A172 (cell line): Measurements from ENCODE around the gene CFAP53. TPM values are rescaled to one million over a fixed set of nuclear protein-coding genes. Genes with fewer than 3 reads are reported as not detected.

ENCODE experiments used
- DNase-seq: peaks from one replicate; pipeline ENCODE4 v3.0.0-alpha.2; 2015; ENCODE audit warnings: low spot score
- total RNA-seq: library from RNA; depleted of rRNA; stranded (reverse); fragments of >200 nt; shearing (Covaris generic); gene quantifications from 2 replicates; pipeline ENCODE4 v1.2.3, GENCODE V29; 2014; rRNA removed

The CFAP53 gene
- total RNA-seq, 1 experiment from 2014 or later = 0.86 TPM

DNA sequence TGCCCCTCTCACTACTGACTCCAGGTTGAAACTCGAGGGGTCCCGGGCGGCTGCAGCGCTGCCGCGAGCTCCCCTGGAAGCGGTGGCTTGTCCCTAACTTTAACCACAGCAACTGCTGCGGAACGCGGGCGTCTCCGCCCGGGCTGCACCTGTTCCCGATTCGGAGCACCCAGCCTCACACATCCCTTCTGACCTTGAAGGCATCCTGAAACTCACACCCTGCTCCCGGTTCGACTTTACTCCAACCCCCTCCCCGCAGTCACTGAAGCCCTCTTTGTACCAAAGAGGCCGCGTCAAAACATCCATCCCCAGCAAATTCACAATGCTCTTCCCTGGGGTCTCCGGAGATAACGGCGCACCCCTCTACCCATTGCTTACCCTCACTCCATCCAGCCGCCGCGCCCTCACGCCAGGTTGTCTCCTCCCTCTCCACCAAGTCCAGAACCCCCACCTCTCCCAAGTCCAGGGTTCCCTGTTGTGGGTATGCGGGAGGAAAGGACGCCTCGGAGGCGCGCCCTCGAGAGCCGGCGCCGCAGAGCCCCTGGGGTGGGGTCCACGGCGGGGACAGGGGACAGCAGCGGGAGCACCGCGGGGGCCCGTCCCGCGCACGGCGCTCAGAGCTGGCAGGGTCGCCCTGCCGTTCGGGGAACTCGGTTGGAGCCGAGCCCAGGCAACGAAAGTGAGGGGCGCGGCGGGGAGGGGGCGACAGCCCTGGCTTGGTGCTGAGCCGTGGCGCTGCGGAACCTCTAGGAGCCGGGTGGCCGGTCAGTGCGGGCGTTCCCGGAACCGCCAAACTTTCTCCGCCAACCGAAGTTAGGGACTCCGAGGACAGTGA lies 72.3 kb downstream of the CFAP53 start:
- DNase-seq = no peak

DNA sequence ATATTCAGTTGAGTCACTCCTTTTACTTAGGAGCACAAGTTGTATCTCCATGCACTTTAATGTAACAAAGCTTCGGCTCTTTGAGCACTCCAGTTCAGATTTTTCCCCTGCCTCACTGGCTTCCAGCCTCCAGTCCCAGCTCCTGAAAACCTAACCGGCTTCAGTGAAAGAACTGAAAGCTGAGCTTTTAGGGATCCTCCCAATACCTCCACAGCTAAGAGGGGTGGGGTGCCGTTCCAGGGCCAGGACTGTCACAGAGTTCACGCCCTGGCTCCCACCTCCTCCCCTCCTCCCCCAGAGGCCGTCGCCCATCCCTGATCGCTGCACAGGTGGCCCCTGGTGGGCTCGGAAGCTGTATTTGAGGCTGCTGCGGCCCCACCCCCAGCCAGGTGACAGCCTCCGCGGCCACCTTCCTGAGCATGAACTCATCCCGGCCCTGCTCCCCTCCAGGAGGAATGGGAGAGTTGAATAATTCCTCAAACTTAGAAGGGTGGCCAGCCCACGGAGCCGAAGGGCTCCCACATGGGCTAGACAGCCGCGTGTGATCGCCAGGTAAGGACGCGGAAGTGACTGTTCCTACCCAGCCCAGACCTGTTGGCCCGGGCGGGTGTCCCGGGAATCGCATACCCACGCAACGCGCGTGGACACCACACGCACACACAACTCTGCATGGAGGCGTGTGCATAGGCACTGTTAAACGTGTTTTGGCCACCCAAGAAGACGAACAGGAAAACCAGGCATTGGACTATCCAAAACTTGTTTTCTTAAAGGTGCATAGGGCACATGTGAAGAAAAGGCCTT lies 73.1 kb downstream of the CFAP53 start:
- no peak for DNase-seq

GRCh38 chr18:50190926-50191325 lies 75.4 kb downstream of the CFAP53 start:
- DNase-seq = no peak

DNA sequence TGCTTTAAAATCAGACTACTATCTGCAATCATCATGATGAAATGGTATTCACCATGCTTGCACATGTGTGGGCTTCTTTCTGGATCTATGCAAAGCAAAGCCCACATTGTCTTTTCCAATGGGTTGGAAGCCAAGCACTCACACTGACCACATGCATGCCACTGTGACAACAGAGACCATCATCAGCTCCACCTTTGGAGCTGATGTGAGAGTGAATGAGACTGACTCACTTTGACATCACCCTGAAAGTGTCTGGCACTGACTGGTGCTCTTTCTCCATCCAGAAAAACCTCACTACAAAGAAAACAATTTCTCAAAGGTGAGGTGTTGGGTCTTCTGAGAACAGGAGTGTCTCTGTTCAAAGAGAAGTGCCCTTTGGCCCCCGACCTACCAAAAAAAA lies 76.1 kb downstream of the CFAP53 start:
- no peak for DNase-seq

- no peak for DNase-seq
Observed at GRCh38 chr18:50189160-50189559, 77.1 kb downstream of the CFAP53 start.

GRCh38 chr18:50188652-50189051 lies 77.6 kb downstream of the CFAP53 start:
- no peak for DNase-seq

- no peak for DNase-seq
Observed at GRCh38 chr18:50187659-50188058, 78.6 kb downstream of the CFAP53 start.

DNA sequence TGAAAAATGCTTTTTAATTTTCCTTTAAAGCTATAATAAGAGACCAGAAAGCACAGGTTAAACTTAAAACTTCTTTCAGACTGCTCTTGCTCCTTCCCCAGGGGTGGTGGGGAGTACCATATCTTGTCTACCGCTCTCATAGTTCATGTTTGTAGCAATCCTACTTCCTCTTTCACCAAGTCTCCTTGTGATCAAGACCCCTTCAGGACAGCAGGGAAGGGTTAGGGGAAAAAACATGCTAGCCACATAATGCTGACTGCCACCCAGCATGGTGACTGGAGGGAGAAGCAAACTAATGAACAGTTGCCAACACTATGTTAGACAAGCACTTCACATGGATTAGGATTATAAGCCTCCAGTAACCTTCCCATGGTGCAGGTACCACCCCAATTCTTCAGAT lies 79.9 kb downstream of the CFAP53 start:
- no peak for DNase-seq

GRCh38 chr18:50183556-50183955 lies 82.7 kb downstream of the CFAP53 start:
- DNase-seq = peak; percentile 15

DNA sequence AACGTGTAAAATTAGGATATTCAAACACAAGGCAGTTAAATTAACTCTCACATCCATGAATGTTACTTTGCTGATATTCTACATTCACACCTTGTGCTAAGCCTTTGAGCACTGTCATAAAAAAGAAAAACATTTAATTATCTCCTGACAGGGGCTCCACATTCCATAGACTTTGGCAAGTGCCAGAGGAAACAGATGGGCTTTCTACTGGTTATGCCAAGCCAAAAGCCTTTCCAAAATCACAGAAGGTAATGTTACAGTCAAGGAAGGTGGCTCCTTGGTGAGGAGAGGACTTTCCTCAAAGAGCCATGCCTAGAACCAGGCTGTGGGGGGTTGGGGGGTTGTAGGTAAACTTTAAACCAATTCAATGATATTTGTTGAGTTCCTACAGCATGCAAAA lies 83.8 kb downstream of the CFAP53 start:
- no peak for DNase-seq

GRCh38 chr18:50181590-50181989 lies 84.7 kb downstream of the CFAP53 start:
- DNase-seq = no peak

DNA sequence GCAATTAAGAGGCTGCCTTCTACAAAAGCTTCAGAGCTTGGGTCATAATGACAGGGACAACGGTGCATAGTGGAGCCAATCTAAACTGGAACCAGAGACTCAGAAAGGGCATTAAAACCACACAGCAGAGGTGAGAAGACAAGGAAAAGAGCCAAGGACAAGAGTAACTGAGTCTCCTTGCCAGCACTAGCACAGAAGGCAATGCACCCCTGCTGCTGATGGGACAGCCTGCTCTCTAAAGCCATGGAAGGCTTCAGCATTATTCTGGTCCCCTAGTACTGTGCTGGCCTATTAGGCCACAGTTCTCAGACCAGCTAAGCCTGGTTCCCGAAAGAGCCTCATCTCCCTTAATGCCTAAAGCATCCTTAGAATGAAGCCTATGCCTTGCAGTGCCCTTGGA lies 86.8 kb downstream of the CFAP53 start:
- no peak for DNase-seq

- no peak for DNase-seq
Observed at GRCh38 chr18:50177294-50177992, 88.9 kb downstream of the CFAP53 start.

Other genes with a start within 250 kb of the CFAP53 start
- 25.8 and 29.5 TPM in 2 replicates for gene MYO5B, start 71.3 kb downstream of the CFAP53 start, total RNA-seq
- gene MBD1, start 15.0 kb upstream of the CFAP53 start, total RNA-seq = 18.1 and 19.9 TPM in 2 replicates
- gene CXXC1, start 21.2 kb upstream of the CFAP53 start, total RNA-seq = 11.4 and 19.4 TPM in 2 replicates
- 21.8 and 35.1 TPM in 2 replicates for gene SKA1, start 108.6 kb upstream of the CFAP53 start, total RNA-seq